Stimulated activated CD4-positive, alpha-beta T cell treated with anti-CD3 and anti-CD28 coated beads, Interleukin-12 subunit alpha, Interleukin-12 subunit beta, amount 100 ng/mL, for 48 hours (primary cell): Measurements from ENCODE around the gene C2CD2.
"Not testable (repeated sequence)": the region's sequence is repeated elsewhere in the genome, so short reads cannot be mapped to it uniquely, and the experiment has no call there.

Experiments
- DNase-seq, 3 donors: peaks; one replicate each; pipeline ENCODE4 v3.0.0-alpha.2; 2020; ENCODE audit warnings: low read depth in 2 of 3, low spot score in 1 of 3

The C2CD2 gene

GRCh38 chr21:41975391-41976272 lies 21.8 kb upstream of the C2CD2 start:
- DNase-seq = no peak

GRCh38 chr21:41974752-41975053 lies 20.9 kb upstream of the C2CD2 start:
- DNase-seq = no peak

DNA sequence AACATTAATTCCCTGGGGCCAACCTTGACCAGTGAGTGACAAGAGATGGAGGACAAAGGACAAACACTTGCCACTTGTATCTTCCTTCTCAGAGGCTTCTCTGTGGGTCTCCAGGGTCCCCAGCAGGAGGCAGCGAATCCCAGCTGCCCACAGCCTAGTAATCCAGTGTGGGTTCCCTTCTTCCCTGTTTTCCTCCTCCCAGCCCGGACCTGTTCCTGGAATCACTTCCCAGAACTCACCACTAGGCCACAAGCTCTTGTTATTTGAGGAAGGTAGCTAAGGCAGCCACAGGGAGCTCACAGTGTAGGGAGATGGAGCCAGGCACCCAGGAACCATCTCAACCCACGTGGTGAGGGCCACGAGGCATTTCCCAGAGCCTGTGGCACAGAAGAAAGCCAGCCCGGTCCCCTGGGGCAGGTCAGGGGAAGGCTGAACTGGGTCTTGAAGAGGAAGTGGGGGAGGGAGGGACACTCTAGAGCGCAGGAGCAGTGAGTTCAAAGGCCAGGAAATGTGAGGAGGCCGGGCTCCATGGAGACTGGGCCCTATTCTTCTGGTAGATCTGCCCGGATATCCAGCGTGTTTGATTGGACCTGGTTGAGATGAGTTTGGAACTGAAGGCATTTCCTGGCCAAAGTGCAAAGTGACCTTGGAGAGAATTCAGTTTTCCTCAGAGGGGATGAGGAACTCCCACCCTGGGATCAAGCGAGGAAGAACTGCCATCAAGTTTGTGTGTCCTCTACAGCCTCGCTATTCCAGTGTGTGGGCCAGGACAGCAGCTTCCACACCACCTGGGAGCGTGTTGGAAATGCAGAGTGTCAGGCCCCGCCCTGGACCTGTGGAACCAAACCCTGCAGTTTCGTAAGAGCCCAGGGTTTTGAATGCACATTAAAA lies 20.3 kb upstream of the C2CD2 start:
- DNase-seq = no peak

DNA sequence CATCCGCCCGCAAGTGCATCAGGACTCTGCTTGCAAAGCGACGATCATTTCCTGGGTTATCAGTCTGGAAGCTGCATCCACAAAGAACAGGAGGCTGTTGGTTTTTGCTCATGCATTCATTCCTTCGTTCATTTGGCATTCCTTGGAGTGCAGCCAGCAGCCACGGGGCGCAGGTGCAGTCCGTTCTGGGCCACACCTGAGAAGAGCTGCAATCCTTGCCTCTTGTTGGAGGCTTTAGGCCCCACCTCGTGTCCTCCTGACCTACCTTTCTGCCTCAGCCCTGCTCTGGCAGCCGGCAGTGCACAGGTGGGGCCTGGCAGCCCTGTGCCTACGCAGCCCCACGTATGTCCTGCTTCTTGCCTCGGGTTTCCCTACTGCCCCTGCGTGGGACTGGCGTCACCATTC lies 19.6 kb upstream of the C2CD2 start:
- no peak for DNase-seq

GRCh38 chr21:41972511-41973205 lies 18.8 kb upstream of the C2CD2 start:
- no peak for DNase-seq

- DNase-seq = no peak
These were observed 18.1 kb upstream of the C2CD2 start for GRCh38 chr21:41971891-41972290.

GRCh38 chr21:41970751-41971653 lies 17.2 kb upstream of the C2CD2 start:
- no peak for DNase-seq

DNA sequence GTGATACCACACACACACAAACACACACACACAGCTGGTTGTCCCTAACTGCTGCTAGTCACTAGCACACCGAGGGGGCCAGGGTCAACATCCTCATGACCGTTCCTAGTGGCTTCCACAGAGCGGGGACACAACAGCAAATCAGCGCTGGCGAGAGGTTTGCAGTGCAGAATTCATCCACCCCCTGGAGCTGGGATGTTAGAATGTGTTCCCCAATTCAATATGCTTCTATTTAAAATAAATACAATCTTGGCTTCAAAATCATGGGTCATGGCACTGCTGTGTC lies 16.2 kb upstream of the C2CD2 start:
- no peak for DNase-seq

GRCh38 chr21:41967708-41968107 lies 13.9 kb upstream of the C2CD2 start:
- no peak for DNase-seq

GRCh38 chr21:41966872-41967621 lies 13.2 kb upstream of the C2CD2 start:
- no peak for DNase-seq

- DNase-seq = no peak
These were observed 12.4 kb upstream of the C2CD2 start for GRCh38 chr21:41966041-41966833.

GRCh38 chr21:41965461-41966013 lies 11.7 kb upstream of the C2CD2 start:
- no peak for DNase-seq

DNA sequence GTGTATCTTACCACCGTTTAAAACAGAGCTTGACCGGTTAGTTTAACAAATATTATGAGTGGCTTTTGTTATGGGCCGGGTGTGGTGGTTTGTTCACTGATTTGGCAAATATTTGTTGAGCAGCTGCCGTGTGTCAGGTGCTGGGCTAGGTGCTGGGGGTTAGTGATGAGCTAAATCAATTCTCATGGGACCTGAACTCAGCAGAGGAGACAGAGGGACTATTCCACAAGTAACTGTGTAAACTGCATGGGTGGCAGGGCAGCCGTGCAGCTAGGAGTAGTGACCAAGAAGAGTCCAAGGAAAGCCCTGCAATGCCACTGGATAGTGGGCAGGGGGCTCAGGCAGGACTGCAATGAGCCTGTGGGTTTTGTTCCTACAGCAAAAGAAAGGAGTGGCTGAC lies 11.2 kb upstream of the C2CD2 start:
- DNase-seq = no peak

DNA sequence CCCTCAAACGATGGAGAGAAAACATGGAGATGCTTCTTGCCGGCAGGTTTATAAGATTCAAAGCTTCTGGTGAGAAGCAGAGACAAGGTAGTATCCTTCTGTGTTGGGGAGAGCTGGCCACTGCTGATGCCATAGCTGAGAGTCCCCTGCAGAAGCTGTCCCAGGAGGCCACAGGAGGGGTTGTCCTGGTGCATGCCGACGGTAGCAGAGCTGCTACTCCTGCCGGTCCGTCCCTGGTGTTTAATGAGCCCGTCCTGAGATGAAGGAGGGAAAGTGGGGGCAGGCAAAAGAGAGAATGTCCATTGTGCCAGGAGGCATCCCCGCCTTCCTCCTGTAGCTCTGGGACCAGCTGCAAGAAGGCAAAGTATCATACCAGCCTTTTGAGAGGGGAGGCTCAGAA lies 10.4 kb upstream of the C2CD2 start:
- no peak for DNase-seq

- no peak for DNase-seq
These were observed 8.7 kb upstream of the C2CD2 start for GRCh38 chr21:41962425-41962966.

GRCh38 chr21:41961753-41962152 lies 7.9 kb upstream of the C2CD2 start:
- DNase-seq = no peak

- DNase-seq = no peak
These were observed 7.5 kb upstream of the C2CD2 start for GRCh38 chr21:41961282-41961701.

DNA sequence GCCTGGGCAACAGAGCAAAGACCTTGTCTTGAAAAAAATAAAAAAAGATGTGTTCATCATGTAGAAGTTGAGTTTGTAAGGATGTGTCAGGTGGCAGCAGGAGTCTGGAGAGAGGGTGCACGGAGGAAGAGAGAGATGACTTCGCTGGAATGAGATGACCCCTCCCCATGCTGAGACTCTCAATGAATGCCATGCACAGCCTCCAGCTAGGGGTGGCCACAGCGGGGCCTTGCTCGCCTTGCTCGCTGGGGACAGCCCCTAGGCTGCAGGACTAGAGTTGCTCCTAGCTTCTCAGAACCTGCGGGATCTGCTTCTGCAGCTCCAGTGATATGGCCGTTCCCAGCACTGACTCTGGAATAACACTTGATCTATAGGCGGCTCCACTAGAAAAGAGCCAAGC lies 6.6 kb upstream of the C2CD2 start:
- DNase-seq = no peak

DNA sequence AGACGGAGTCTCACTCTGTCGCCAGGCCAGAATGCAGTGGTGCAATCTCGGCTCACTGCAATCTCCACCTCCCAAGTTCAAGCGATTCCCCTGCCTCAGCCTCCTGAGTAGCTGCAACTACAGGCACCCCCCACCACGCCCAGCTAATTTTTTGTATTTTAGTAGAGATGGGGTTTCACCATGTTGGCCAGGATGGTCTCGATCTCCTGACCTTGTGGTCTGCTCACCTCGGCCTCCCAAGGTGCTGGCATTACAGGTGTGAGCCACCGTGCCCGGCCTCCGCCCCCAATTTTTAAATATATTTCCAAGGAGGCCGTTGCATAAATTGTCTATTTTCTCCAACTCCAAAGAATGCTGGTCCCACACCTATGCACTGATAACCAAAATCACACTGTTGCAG lies 5.9 kb upstream of the C2CD2 start:
- not testable (repeated sequence) for DNase-seq
